ENCODE measurements around the gene ALOX12B. TPM values are rescaled to one million over a fixed set of nuclear protein-coding genes. Genes with fewer than 3 reads are reported as not detected.

Gene ALOX12B
- total RNA-seq, 6 experiments from 2014 or later, result not detected

DNA sequence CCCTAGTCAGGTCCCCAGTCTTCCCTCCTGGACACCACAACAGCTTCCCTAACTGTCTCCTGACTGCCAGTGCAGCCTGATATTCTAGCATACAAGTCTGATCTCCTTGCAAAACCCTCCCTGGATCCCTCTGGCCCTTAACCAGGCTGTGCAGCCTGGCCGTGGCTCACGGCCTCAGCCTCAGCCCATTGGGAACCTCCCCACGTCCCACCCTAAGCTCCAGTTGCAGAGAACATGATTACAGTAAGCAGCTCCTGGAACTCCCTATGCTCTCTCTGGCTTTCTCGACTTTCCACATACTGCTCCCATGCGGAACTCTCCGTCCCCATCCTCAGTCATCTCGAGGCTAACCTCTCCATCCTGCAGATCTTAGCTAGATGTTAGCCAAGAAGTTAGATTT, 13.0 kb downstream of the ALOX12B start:
- no peaks in the 10 kb centered on the region for H3K36me3 Mint-ChIP-seq (ENCODE audit: low read depth)
- no peak overlapping the region for H3K27ac Mint-ChIP-seq
- TF ChIP-seq, protein P1, sequence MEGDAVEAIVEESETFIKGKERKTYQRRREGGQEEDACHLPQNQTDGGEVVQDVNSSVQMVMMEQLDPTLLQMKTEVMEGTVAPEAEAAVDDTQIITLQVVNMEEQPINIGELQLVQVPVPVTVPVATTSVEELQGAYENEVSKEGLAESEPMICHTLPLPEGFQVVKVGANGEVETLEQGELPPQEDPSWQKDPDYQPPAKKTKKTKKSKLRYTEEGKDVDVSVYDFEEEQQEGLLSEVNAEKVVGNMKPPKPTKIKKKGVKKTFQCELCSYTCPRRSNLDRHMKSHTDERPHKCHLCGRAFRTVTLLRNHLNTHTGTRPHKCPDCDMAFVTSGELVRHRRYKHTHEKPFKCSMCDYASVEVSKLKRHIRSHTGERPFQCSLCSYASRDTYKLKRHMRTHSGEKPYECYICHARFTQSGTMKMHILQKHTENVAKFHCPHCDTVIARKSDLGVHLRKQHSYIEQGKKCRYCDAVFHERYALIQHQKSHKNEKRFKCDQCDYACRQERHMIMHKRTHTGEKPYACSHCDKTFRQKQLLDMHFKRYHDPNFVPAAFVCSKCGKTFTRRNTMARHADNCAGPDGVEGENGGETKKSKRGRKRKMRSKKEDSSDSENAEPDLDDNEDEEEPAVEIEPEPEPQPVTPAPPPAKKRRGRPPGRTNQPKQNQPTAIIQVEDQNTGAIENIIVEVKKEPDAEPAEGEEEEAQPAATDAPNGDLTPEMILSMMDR (IDR thresholded peaks at IDR 0.05), result no peak
- DNase-seq, result no peak
- peaks cover 17% of the 10 kb centered on the region for H3K4me1 Mint-ChIP-seq (ENCODE audit: low read depth)
- H3K9me3 Mint-ChIP-seq, result no peaks in the 10 kb centered on the region
- H3K27me3 Mint-ChIP-seq (ENCODE audit: insufficient read depth), result peaks cover 82% of the 10 kb centered on the region
- no peak overlapping the region for H3K4me3 Mint-ChIP-seq

DNA sequence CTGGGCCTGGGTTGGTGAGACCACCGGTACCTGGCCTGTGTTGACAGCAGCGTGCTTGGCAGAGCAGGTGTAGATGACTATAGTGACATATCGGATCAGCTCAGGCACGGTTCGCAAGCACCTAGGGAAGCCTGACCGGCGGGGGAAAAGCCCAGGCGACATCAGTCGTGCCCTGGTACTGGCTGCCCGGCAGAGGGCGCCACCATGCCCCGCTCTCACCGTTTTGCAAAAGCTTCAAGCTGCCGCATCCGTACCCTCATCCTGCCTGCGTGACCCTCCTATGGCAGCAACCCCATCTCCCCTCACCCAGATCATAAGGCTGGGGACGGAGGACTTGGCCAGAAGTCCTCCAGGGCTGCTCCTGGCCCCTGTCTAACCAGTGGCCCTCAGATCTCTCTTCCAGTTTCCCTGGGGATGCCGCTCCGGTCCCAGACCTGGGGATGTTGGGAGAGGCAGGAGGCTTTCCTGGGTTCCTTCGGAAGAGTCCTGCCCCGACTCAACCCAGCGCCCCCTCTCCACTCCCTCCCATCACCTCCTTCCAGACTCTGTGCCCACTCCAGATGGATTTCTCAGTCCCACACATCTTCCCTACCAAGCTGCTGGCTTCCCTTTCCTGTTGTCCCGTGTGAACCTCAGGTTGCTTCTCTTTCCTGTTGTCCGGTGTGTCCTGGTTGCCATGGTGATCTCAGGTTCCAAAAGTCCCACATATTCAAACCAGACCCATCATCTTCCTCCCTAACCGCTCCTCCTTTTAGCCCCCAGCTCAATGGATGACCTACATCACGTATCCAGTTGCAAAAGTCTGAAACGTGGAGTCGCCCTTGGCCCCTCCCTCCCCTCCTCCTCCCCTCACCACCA, 13.7 kb downstream of the ALOX12B start:
- no peaks in the 10 kb centered on the region for H3K36me3 Mint-ChIP-seq (ENCODE audit: low read depth)
- H3K4me1 Mint-ChIP-seq (ENCODE audit: low read depth), result peaks cover 17% of the 10 kb centered on the region
- peak overlapping the region; percentile 64 for H3K4me3 Mint-ChIP-seq
- TF ChIP-seq, protein P1 (IDR thresholded peaks at IDR 0.05), result peak; percentile 95
- H3K9me3 Mint-ChIP-seq, result no peaks in the 10 kb centered on the region
- DNase-seq, result peak; percentile 25
- peaks cover 83% of the 10 kb centered on the region for H3K27me3 Mint-ChIP-seq (ENCODE audit: insufficient read depth)
- H3K27ac Mint-ChIP-seq, result no peak overlapping the region

DNA sequence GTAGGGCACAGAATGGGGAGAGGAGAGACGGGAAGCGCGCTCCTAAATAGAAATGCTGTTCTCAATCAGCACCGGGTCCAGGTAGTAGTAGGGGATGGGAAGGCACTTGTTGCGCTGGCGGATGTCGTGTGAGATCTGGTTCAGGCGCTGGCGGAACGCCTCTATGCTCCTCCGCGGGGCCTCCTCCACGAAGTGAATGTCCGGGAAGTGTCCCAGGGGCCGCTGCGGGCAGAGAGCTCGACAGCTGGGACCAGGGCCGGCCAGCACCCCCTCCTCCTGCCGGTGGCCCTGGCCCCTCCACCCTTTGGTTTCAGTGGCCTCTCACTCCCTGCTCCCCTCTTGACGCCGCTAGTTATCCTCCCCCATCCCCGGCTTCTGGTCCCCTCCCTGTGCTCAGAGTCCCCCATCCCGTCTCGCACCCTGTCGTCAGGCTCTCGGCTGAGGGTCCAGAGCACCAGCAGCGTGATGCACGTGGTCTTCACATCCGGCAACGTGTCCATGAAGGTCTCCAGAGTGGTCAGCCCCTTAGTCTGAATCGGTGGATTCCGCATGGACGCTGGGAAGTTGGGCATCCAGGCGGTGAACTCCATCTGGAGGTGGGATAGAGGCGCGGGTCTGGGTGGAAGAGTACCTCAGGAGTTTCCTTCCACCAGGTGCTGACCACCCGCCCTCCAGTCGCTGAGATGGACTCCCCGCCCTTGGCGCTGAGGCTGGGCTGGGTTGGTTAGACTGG, 14.6 kb downstream of the ALOX12B start:
- no peak for DNase-seq
- Mint-ChIP-seq H3K27ac (no peak overlapping the region), H3K27me3 (ENCODE audit: insufficient read depth) (peaks cover 81% of the 10 kb centered on the region), H3K4me1 (ENCODE audit: low read depth) (peaks cover 17% of the 10 kb centered on the region), H3K36me3 (ENCODE audit: low read depth) (no peaks in the 10 kb centered on the region), H3K4me3 (peak overlapping the region; percentile 30), H3K9me3 (no peaks in the 10 kb centered on the region)
- TF ChIP-seq, protein P1 (IDR thresholded peaks at IDR 0.05), result no peak

DNA sequence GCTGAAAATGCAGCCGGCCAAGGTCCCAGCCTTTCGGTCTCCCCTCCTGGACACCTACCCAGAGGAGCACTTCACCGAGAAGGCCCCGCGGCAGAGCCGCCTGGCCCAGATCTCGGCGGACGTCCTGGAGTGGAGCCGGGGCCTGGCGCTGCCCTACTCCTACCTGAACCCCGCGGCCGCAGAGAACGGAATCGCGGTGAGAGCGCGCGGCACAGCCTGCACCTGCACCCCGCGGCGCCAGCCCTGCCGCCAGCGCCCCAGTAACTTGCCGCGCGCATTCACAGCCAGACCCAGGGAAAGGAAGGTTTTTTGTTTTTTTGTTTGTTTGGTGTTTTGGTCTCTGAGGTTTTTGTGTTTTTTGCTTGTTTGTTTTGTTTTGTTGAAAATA, 15.2 kb downstream of the ALOX12B start:
- Mint-ChIP-seq H3K9me3 (no peaks in the 10 kb centered on the region), H3K36me3 (ENCODE audit: low read depth) (no peaks in the 10 kb centered on the region), H3K27ac (no peak overlapping the region), H3K27me3 (ENCODE audit: insufficient read depth) (peaks cover 80% of the 10 kb centered on the region), H3K4me1 (ENCODE audit: low read depth) (peaks cover 17% of the 10 kb centered on the region), H3K4me3 (peak overlapping the region; percentile 30)
- no peak for DNase-seq
- TF ChIP-seq, protein P1 (IDR thresholded peaks at IDR 0.05), result no peak

DNA sequence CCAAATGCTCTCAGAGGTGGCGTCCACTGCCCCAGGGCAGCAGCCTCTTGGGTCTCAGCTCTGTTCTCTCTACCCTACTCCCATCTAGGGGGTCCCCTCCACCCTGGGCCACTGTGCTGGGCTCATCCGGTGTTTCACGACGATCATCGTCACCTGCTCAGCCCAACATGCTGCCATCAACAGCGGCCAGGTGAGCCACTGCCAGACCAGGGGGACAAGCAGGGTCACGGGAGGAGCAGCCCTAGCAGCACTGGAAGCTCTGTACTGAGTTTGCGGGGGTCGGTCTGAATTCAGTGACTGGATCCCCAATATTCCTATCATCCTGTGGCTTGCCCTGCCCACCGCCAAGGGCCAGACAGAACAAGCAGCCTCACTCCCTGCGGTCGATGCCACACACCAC, 16.0 kb downstream of the ALOX12B start:
- Mint-ChIP-seq H3K9me3 (no peaks in the 10 kb centered on the region), H3K4me1 (ENCODE audit: low read depth) (peaks cover 17% of the 10 kb centered on the region), H3K27me3 (ENCODE audit: insufficient read depth) (peaks cover 78% of the 10 kb centered on the region), H3K27ac (no peak overlapping the region), H3K4me3 (no peak overlapping the region), H3K36me3 (ENCODE audit: low read depth) (no peaks in the 10 kb centered on the region)
- TF ChIP-seq, protein P1 (IDR thresholded peaks at IDR 0.05), result no peak
- no peak for DNase-seq
